Breast epithelium (tissue), 4 donors: ENCODE results near the gene RIPK1. TPM values are rescaled to one million over a fixed set of nuclear protein-coding genes. Genes with fewer than 3 reads are reported as not detected.
A peak's percentile ranks its signal among the peaks of the same experiment; 100 is the strongest.

ENCODE experiments used
- DNase-seq, 2 donors: peaks; one replicate each; pipeline ENCODE4 v3.0.0-alpha.2; 2019; ENCODE audit warnings: low spot score in 2 of 2
- H3K27ac ChIP-seq, 2 donors: fragments of 200-600 bp; sonication (generic) in 1 of 2; one replicate each; pipeline ENCODE4 v1.5.1; 2016 to 2019; ENCODE audit warnings: mild to moderate bottlenecking in 1 of 2
- H3K27me3 ChIP-seq, 2 donors: fragments of 200-600 bp; sonication (generic) in 1 of 2; one replicate each; pipeline versions ENCODE4 v1.5.1 to v1.6.0; 2017 to 2019; ENCODE audit warnings: control low read depth in 1 of 2, mild to moderate bottlenecking in 1 of 2
- H3K36me3 ChIP-seq: fragments of 200-600 bp; one replicate; pipeline ENCODE4 v1.5.1; 2019
- H3K4me1 ChIP-seq, 2 donors: fragments of 200-600 bp; sonication (generic); one replicate each; pipeline ENCODE4 v1.5.1; 2016 to 2019; ENCODE audit warnings: control low read depth in 1 of 2
- H3K4me3 ChIP-seq, 3 donors: fragments of 200-600 bp; sonication (generic); 1 replicate in 2 of 3; 2 replicates in 1 of 3; pipeline ENCODE4 v1.5.1; 2016 to 2019; ENCODE audit warnings: mild to moderate bottlenecking in 3 of 3, moderate library complexity in 2 of 3
- H3K9me3 ChIP-seq, 2 donors: fragments of 200-600 bp; sonication (generic) in 1 of 2; one replicate each; pipeline ENCODE4 v1.5.1; 2016 to 2019; ENCODE audit warnings: control low read depth in 1 of 2
- POLR2A ChIP-seq: fragments of 450-650 bp; IDR thresholded peaks from one replicate; pipeline ENCODE4 v1.6.1; 2016; ENCODE audit warnings: antibody characterized with exemption, mild to moderate bottlenecking, moderate library complexity
- POLR2AphosphoS5 ChIP-seq, 3 donors: sonication (generic); formaldehyde crosslinking; IDR thresholded peaks; one replicate each; pipeline ENCODE4 v1.6.1; 2017; ENCODE audit warnings: antibody characterized with exemption in 3 of 3
- intact Hi-C: fragments of 100-400 bp; cut with DNase I; formaldehyde crosslinking; loops from one replicate; pipeline ENCODE4 v1.15.1; 2023; ENCODE audit warnings: low total_unique reads
- total RNA-seq, 3 donors: library from RNA; depleted of rRNA; stranded (reverse); fragments of >200 nt; gene quantifications; one replicate each; pipeline ENCODE4 v1.1.0, GENCODE V29; 2016
- TF ChIP-seq, protein P1 (sequence below), 3 donors: fragments of 450-650 bp; IDR thresholded peaks; one replicate each; pipeline ENCODE4 v1.5.1; 2016 to 2017; ENCODE audit warnings: antibody characterized with exemption in 3 of 3, mild to moderate bottlenecking in 3 of 3, moderate library complexity in 3 of 3

RIPK1 gene
- total RNA-seq, 3 donors from 2014 or later = 23.8 to 38.9 (median 26.2) TPM

DNA sequence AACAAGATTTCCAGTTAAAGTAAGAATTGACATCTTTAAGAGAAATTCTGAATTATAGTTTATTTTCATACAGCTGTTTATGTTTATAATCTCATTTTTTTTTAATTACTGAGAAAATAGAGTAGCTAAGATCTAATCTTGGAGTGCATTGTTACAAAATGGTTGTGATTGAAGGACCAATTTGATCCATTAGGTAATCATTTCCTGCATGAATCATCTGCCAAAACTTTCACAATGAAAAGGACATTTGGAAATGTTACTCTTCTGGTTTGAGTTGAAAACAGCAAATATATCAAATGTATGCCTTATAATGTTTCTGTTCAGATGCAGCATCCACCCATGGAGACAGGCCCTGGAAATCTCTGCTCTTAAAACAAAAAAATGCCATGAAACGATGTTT lies 70.0 kb downstream of the RIPK1 start:
- intact Hi-C loops = no loop called here
- Histone ChIP-seq H3K4me3 (no peak overlapping the region), H3K27me3 (no peaks in the 10 kb centered on the region), H3K27ac (peak overlapping the region in 1 of 2 donors; percentile 64), H3K9me3 (no peaks in the 10 kb centered on the region), H3K4me1 (no peaks in the 10 kb centered on the region), H3K36me3 (no peaks in the 10 kb centered on the region)
- TF ChIP-seq POLR2AphosphoS5 (IDR thresholded peaks at IDR 0.05) = no peak
- no peak for TF ChIP-seq POLR2A
- TF ChIP-seq, protein P1, sequence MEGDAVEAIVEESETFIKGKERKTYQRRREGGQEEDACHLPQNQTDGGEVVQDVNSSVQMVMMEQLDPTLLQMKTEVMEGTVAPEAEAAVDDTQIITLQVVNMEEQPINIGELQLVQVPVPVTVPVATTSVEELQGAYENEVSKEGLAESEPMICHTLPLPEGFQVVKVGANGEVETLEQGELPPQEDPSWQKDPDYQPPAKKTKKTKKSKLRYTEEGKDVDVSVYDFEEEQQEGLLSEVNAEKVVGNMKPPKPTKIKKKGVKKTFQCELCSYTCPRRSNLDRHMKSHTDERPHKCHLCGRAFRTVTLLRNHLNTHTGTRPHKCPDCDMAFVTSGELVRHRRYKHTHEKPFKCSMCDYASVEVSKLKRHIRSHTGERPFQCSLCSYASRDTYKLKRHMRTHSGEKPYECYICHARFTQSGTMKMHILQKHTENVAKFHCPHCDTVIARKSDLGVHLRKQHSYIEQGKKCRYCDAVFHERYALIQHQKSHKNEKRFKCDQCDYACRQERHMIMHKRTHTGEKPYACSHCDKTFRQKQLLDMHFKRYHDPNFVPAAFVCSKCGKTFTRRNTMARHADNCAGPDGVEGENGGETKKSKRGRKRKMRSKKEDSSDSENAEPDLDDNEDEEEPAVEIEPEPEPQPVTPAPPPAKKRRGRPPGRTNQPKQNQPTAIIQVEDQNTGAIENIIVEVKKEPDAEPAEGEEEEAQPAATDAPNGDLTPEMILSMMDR (IDR thresholded peaks at IDR 0.05) = no peak
- no peak for DNase-seq

- TF ChIP-seq, protein P1 (IDR thresholded peaks at IDR 0.05) = peak in 1 of 3 donors; percentile 14
- TF ChIP-seq POLR2A = no peak
- TF ChIP-seq POLR2AphosphoS5 (IDR thresholded peaks at IDR 0.05) = peak in 1 of 3 donors; percentile 52
- Histone ChIP-seq H3K27me3 (no peaks in the 10 kb centered on the region), H3K4me1 (no peaks in the 10 kb centered on the region), H3K4me3 (peak overlapping the region in 1 of 3 donors; percentile 29), H3K36me3 (no peaks in the 10 kb centered on the region), H3K9me3 (no peaks in the 10 kb centered on the region), H3K27ac (peak overlapping the region; percentile 62 to 64)
- intact Hi-C loops = no loop called here
- peak; percentile 69 to 73 for DNase-seq
These were observed 71.0 kb downstream of the RIPK1 start for GRCh38 chr6:3139090-3139903.

DNA sequence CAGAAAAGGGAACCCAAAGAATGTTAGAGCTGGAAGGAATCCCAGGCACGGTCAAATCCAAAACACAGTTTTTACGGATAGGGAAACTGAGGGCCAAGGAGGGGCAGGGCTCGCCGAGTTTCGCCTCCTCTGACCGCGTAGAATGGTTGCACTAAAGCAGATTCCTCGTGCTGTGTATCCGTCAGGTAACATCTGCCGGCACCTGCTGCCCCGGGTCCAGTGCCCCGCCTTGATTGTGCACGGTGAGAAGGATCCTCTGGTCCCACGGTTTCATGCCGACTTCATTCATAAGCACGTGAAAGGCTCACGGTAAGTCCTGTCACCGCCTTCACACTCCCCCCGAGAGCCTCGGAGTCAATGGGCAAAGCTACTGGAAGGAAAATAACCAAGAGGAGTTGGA lies 71.9 kb downstream of the RIPK1 start:
- Histone ChIP-seq H3K36me3 (no peaks in the 10 kb centered on the region), H3K27me3 (no peaks in the 10 kb centered on the region), H3K4me1 (no peaks in the 10 kb centered on the region), H3K9me3 (no peaks in the 10 kb centered on the region), H3K4me3 (no peak overlapping the region), H3K27ac (peak overlapping the region; percentile 62 to 64)
- no peak for TF ChIP-seq POLR2AphosphoS5 (IDR thresholded peaks at IDR 0.05)
- TF ChIP-seq, protein P1 (IDR thresholded peaks at IDR 0.05) = no peak
- no peak for TF ChIP-seq POLR2A
- intact Hi-C loops = no loop called here
- no peak for DNase-seq

- DNase-seq = no peak
- TF ChIP-seq, protein P1 (IDR thresholded peaks at IDR 0.05) = no peak
- TF ChIP-seq POLR2A = no peak
- no peak for TF ChIP-seq POLR2AphosphoS5 (IDR thresholded peaks at IDR 0.05)
- Histone ChIP-seq H3K36me3 (no peaks in the 10 kb centered on the region), H3K27ac (no peak overlapping the region), H3K4me1 (no peaks in the 10 kb centered on the region), H3K4me3 (no peak overlapping the region), H3K9me3 (no peaks in the 10 kb centered on the region), H3K27me3 (no peaks in the 10 kb centered on the region)
- intact Hi-C loops = no loop called here
These were observed 74.2 kb downstream of the RIPK1 start for GRCh38 chr6:3142536-3142935.

- H3K4me3 ChIP-seq = no peak overlapping the region
- no peak for TF ChIP-seq POLR2AphosphoS5 (IDR thresholded peaks at IDR 0.05)
- no peak for DNase-seq
- no peaks in the 10 kb centered on the region for H3K4me1 ChIP-seq
- intact Hi-C loops = no loop called here
- H3K9me3 ChIP-seq = no peaks in the 10 kb centered on the region
- no peaks in the 10 kb centered on the region for H3K36me3 ChIP-seq
- H3K27me3 ChIP-seq = no peaks in the 10 kb centered on the region
- H3K27ac ChIP-seq = no peak overlapping the region
These were observed 74.9 kb downstream of the RIPK1 start for GRCh38 chr6:3143158-3143557.
